HG03108 (cell line): ENCODE measurements around the gene SCAP.

Source experiments
- ATAC-seq: cut with Tn5 transposase; IDR thresholded peaks from one replicate; pipeline ENCODE4 v1.9.1; 2021; ENCODE audit warnings: moderate library complexity; ENCODE audit not compliant: unreplicated experiment

The SCAP gene

DNA sequence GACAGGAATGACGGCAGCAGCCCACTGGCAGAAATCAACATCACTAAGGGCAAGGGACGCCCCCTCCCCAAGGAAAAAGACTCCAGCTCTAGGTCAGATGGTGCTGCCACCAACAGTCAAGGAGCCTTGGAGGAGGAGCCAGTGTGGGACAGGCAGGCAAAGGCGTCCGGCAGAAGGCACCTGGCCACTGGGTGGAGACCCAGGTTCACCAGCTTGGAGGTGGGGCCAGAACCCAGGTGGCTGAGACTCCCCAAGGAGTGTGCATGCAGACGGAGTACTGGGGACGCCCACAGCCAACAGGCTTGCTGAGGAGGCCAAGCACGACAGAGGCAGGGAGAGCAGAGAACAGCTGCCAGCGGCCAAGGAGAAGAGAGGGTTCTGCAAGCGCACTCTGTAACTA is 59.7 kb downstream of the SCAP start:
- ATAC-seq: no peak

DNA sequence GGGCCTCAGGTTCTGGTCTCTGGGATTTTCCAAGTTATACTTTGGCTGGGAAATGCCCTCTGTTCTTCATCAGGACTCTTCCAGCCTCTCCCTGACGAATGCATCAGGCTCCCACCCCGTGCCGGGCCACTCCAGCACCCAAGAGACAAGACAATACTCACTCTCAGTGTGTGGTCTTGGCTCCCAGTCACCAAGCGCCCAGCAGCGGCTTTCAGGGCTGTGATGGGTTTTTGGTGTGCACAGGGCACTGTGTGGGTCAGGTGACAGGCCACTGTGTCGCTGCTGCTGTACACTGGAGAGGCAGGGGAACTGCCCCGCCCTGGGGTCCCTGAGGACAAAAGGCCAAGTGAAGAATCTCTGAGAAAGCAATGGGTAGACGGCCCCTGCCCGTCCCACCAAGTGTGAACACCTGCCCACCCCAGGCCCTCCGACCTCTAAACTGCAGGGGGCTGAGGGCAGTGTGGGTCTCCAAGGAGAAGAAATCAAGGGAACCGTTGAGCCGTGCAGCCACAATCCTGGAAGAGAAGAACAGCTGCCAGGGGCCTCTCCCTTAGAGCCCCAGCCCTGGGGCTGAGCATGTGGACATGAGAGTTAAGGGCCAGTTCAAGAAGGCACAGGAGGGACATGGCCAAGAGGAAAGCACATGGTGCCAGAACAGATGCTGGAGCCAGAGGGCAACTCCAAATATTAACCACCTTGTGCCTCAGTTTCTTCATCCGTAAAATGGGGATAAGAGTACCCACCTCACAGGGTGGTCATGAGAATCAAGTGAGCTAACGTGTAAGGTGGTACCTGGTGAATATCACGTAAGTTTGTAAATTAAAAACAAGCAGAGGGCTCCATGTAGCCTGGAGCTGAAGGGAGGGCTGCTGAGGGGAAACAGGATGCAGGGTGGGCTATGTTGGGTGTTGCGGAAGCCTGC is 60.8 kb downstream of the SCAP start:
- ATAC-seq: no peak

DNA sequence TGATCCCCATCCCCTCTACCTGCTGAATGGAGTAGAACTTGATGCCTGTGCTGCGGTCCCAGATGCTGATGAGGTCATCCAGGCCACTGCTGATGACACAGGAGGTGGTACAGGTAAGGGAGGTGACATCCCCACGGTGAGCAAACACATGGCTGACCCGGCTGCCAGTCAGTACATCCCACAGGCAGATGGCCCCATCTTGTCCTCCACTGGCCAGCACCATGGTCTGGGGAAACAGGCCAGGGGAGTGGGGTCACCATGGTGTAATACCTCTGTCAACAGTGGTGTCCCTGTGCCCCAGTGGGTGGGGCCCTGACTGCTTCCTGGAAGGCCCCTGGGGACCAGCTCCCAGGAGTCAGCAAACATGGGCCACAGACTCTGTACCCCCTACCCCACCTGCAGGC is 61.6 kb downstream of the SCAP start:
- no peak for ATAC-seq

DNA sequence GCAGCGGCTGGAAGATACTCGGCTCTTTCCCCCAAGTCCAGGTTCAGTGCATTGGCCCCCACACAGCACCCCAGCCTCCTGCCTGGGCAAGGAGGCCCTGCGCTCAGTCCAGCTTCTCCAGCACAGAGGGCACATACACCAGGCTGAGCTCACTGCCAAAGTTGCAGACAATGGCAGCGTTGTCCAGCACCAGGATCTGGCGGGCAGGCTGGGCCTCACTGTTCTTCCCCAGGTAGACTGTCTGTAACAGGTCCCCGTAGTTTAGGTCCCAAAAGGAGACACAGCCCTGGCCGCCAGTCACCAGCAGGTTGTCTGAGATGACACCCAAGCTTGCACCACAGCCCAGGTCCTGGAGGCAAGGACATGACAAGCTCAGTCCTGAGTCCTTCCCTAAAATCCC is 62.0 kb downstream of the SCAP start:
- no peak for ATAC-seq

DNA sequence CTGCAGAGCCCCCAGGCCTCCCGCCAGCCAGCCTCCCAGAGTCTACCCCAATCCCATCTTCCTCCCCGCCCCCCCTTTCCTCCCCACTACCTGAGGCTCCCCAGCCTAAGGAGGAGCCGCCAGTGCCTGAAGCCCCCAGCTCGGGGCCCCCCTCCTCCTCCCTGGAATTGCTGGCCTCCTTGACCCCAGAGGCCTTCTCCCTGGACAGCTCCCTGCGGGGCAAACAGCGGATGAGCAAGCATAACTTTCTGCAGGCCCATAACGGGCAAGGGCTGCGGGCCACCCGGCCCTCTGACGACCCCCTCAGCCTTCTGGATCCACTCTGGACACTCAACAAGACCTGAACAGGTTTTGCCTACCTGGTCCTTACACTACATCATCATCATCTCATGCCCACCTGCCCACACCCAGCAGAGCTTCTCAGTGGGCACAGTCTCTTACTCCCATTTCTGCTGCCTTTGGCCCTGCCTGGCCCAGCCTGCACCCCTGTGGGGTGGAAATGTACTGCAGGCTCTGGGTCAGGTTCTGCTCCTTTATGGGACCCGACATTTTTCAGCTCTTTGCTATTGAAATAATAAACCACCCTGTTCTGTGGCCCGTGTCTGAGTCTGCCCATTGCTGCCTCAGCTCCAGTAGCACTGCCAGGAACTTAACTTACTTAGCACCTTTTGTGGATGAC is 62.8 kb downstream of the SCAP start:
- no peak for ATAC-seq

DNA sequence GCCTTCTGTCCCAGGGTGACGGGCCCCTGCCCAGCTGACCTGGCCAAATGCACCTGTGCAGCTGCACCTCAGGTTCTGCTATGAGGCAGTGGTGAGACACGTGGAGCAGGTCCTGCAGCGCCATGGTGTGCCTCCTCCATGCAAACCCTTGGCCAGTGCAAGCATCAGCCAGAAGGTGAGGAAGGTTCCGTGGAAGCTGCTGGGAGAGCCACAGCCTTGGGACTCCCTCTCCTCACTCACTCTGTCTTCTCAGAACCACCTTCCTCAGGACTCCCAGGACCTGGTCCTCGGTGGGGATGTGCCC is 63.3 kb downstream of the SCAP start:
- no peak for ATAC-seq

DNA sequence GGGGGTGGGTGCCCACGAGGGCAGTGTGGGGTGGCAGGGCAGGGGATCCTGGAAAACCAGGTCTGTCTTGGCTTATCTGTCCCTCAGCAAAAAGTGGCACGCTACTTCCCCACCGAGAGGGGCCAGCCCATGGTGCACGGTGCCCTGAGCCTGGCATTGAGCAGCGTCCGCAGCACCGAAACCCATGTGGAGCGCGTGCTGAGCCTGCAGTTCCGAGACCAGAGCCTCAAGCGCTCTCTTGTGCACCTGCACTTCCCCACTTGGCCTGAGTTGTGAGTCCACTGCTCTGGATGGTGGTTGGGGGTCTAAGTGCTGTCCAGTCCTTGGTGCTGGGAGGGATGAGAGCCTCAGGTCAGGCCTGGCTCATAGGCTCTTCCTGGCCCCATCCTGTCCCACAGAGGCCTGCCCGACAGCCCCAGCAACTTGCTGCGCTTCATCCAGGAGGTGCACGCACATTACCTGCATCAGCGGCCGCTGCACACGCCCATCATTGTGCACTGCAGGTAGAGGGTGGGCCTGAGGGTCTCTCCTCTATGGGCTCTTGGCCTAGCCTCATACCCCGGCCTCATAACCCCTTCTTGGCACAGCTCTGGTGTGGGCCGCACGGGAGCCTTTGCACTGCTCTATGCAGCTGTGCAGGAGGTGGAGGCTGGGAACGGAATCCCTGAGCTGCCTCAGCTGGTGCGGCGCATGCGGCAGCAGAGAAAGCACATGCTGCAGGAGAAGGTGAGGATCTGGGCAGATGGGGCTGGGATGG is 63.9 kb downstream of the SCAP start:
- ATAC-seq: no peak

DNA sequence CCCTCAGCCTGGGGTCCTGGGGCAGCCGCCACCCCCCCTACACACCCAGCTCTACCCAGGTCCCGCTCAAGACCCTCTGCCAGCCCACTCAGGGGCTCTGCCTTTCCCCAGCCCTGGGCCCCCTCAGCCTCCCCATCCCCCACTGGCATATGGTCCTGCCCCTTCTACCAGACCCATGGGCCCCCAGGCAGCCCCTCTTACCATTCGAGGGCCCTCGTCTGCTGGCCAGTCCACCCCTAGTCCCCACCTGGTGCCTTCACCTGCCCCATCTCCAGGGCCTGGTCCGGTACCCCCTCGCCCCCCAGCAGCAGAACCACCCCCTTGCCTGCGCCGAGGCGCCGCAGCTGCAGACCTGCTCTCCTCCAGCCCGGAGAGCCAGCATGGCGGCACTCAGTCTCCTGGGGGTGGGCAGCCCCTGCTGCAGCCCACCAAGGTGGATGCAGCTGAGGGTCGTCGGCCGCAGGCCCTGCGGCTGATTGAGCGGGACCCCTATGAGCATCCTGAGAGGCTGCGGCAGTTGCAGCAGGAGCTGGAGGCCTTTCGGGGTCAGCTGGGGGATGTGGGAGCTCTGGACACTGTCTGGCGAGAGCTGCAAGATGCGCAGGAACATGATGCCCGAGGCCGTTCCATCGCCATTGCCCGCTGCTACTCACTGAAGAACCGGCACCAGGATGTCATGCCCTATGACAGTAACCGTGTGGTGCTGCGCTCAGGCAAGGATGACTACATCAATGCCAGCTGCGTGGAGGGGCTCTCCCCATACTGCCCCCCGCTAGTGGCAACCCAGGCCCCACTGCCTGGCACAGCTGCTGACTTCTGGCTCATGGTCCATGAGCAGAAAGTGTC is 64.7 kb downstream of the SCAP start:
- no peak for ATAC-seq

DNA sequence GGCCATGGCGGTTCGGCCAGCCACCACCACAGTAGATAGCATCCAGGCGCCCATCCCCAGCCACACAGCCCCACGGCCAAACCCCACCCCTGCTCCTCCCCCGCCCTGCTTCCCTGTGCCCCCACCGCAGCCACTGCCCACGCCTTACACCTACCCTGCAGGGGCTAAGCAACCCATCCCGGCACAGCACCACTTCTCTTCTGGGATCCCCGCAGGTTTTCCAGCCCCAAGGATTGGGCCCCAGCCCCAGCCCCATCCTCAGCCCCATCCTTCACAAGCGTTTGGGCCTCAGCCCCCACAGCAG is 65.4 kb downstream of the SCAP start:
- no peak for ATAC-seq

DNA sequence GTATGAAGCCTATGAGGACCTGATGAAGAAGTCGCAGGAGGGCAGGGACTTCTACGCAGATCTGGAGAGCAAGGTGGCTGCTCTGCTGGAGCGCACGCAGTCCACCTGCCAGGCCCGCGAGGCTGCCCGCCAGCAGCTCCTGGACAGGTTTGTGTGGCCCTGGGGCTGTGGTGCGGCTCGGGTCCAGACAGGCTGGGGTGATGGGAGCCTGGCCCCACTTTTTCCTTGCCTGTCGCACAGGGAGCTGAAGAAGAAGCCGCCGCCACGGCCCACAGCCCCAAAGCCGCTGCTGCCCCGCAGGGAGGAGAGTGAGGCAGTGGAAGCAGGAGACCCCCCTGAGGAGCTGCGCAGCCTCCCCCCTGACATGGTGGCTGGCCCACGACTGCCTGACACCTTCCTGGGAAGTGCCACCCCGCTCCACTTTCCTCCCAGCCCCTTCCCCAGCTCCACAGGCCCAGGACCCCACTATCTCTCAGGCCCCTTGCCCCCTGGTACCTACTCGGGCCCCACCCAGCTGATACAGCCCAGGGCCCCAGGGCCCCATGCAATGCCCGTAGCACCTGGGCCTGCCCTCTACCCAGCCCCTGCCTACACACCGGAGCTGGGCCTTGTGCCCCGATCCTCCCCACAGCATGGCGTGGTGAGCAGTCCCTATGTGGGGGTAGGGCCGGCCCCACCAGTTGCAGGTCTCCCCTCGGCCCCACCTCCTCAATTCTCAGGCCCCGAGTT is 65.9 kb downstream of the SCAP start:
- no peak for ATAC-seq

DNA sequence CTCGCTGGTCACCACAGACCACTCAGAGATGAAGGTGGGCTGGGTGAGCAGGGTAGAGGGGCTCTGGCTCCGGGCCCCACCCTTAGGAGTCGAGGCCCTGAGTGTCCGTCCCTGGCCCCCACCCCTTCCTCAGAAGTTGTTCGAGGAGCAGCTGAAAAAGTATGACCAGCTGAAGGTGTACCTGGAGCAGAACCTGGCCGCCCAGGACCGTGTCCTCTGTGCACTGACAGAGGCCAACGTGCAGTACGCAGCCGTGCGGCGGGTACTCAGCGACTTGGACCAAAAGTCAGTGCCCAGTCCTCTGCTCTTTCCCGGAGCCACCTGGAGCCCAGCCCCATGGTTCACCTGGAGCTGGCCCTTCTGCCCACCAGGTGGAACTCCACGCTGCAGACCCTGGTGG is 66.5 kb downstream of the SCAP start:
- ATAC-seq: no peak

DNA sequence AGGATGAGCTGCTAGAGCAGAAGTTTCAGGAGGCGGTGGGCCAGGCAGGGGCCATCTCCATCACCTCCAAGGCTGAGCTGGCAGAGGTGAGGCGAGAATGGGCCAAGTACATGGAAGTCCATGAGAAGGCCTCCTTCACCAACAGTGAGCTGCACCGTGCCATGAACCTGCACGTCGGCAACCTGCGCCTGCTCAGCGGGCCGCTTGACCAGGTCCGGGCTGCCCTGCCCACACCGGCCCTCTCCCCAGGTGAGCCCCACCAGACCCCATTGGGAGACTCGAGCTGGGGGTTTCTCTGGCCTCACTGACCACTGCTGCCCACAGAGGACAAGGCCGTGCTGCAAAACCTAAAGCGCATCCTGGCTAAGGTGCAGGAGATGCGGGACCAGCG is 66.9 kb downstream of the SCAP start:
- ATAC-seq: no peak

DNA sequence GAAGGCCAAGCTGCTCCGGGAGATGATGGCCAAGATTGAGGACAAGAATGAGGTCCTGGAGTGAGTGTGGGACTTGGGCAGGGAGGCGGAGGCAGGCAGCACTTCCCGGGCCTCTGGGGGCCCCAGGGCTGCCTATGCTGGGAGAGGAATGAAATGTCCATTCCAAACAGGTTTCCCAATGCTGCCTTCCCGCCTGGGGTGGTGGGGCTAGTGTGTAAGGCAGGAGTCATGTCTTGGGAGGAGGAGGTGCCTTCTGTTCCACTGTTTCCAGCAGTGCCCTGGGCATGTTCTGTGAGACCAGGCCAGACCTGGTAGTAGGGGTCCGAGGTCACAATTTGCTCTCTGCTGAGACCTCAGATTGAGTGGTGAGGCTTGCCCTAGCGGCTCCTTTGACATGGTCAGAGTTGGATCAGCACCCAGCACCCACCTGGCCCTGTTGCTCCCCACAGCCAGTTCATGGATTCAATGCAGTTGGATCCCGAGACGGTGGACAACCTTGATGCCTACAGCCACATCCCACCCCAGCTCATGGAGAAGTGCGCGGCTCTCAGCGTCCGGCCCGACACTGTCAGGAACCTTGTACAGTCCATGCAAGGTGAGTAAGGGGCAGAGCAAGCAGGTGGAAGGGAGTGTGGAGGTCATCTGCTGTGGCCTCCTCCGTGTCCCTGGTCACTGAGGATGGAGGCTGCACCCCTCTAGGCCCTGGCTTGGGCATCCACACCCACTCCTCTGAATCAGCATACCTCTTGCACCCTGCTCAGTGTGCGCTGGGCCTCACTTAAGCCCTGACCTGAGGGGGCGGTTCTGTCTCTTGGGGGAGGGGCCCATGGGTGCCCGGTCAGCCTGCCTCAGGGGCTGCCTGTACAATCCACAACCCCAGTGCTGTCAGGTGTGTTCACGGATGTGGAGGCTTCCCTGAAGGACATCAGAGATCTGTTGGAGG is 67.6 kb downstream of the SCAP start:
- ATAC-seq: no peak

DNA sequence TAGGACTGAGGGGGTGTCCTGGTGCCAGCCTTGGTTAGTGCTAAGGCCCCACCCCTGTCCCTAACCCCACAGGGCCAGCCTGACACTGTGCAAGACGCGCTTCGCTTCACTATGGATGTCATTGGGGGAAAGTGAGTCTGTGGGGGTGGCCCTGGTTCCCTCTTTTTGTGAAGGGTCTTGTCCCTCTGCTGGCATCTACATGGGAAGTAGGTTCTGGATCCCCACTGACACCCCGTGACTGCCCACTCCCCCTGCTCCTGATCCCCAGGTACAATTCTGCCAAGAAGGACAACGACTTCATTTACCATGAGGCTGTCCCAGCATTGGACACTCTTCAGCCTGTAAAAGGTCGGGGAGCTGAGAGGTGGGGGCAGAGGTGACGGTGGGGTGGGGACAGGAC is 68.5 kb downstream of the SCAP start:
- ATAC-seq: no peak

DNA sequence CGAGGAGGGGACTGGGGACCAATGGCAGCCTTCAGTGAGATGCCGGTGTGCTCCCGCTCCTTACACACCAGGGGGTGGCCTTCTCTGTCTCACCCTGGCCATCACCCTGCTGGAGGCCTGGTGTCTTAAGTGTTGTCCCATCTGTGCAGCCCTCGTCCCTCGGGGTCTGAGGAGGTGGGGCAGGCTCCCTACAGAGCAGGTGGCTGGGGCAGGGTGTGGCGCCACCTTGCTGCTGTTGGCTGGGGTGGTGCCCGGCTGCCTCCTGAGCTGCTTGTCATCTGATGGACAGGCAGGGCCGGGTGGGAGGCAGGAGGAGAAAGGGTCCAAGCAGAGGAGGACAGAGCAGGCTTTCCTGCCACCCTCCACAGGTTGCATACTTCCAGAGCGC is 69.0 kb downstream of the SCAP start:
- ATAC-seq: no peak

DNA sequence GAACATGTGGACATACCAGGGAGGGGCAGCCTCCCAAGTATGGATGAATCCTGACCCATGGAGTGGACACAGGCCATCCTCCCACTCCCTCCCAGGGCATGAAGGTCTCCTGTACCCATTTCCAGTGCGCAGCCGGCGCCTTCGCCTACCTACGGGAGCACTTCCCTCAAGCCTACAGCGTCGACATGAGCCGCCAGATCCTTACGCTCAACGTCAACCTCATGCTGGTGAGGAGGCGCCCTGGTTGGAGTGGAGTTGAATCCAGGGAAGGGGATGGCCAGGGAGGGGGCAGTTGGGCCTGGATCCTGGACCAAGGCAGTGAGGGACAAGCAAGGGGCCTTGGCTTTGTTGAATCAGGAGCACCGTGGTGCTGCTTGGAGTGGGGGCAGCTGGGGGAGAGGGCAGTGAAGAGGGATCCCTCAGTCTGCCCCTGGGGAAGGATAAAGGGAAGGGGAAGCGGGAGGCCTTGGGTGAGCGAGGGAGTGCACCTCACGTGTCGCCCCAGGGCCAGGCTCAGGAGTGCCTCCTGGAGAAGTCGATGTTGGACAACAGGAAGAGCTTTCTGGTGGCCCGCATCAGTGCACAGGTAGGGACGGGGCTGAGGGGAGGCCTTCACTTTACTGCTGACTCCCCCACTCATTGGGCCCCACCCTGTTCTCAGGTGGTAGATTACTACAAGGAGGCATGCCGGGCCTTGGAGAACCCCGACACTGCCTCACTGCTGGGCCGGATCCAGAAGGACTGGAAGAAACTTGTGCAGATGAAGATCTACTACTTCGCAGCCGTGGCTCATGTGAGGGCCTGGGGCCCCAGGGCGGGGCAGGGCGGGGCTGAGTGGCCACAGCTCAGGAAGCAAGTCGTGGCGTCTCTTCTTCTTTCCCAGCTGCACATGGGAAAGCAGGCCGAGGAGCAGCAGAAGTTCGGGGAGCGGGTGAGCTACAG is 69.7 kb downstream of the SCAP start:
- no peak for ATAC-seq

DNA sequence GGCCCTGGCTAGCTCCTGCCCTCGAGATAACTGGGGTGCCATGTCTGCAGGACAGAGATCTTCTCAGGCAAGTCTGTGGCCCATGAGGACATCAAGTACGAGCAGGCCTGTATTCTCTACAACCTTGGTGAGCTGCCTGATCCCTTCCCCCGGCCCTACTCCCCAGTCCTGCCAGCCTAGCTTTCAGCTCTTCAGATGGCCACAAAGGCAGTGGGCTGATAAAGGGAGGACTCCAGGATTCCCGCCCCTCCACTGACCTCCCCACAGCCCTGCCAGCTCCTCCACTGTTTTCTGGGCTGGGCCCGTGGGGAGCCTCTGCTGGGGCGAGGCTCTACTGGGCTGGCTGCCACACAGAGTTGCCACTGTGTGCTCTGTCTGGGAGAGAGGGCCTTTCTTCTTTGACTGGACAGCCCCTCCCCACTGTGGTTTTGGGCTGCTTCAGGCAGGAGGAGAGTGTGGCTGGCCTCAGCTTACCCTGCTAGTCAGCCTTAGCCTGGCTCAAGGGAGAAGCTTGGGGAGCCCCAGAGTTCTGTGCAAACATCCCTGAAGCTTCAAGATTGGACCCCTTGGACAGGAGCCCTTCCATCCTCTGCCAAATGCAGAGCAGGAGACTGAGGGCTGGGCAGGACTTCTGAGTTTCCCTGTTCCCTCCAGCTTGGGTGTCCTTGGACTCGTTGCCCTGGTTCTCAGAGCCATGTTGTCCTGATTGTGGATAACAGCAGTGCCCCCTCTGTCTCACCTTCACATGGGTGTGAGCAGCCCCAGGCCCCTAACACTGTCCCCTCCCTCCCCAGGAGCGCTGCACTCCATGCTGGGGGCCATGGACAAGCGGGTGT is 70.6 kb downstream of the SCAP start:
- no peak for ATAC-seq
